ENCODE data around the gene IGF1R. TPM values are rescaled to one million over a fixed set of nuclear protein-coding genes. Genes with fewer than 3 reads are reported as not detected.
A peak's percentile ranks its signal among the peaks of the same experiment; 100 is the strongest.

The IGF1R gene
- total and polyA plus RNA-seq, 2 of the 13 experiments (the other 11 are each of a cell fraction or from before 2014, with no cell fraction given), result 15.9 to 18.4 TPM

- TF ChIP-seq ZNF512 (CRISPR knock-in tag; IDR thresholded peaks at IDR 0.05) (no peak), ZFY (CRISPR knock-in tag; IDR thresholded peaks at IDR 0.05) (peak; percentile 53), ZNF501 (CRISPR knock-in tag; IDR thresholded peaks at IDR 0.05) (no peak), KAT2B (IDR thresholded peaks at IDR 0.05; ENCODE audit: borderline replicate concordance, low read depth, low read length) (no peak), ZNF331 (CRISPR knock-in tag; IDR thresholded peaks at IDR 0.05) (peak; percentile 93), POLR2AphosphoS2 (IDR thresholded peaks at IDR 0.05; ENCODE audit: low read depth, low read length) (no peak), NCOR1 (IDR thresholded peaks at IDR 0.05; ENCODE audit: borderline replicate concordance, low read length) (no peak), PHB2 (IDR thresholded peaks at IDR 0.05; ENCODE audit: partially characterized antibody) (no peak), BCLAF1 (IDR thresholded peaks at IDR 0.05) (no peak), CENPT (CRISPR knock-in tag; IDR thresholded peaks at IDR 0.05; ENCODE audit: low read depth) (no peak), FIP1L1 (IDR thresholded peaks at IDR 0.05; ENCODE audit: borderline replicate concordance, insufficient read depth, low read depth, low read length) (no peak), ZNF776 (CRISPR knock-in tag; IDR thresholded peaks at IDR 0.05) (no peak), ZBTB25 (CRISPR knock-in tag; IDR thresholded peaks at IDR 0.05) (peak; percentile 40; the same call in 1 of the 2 replicates), SMAD9 (CRISPR knock-in tag; IDR thresholded peaks at IDR 0.05) (no peak), BATF2 (CRISPR knock-in tag; IDR thresholded peaks at IDR 0.05) (no peak), ZNF556 (CRISPR knock-in tag; IDR thresholded peaks at IDR 0.05; ENCODE audit: borderline replicate concordance) (no peak), ZNF570 (CRISPR knock-in tag; IDR thresholded peaks at IDR 0.05; ENCODE audit: borderline replicate concordance) (no peak), PBX3 (CRISPR knock-in tag; IDR thresholded peaks at IDR 0.05; ENCODE audit: borderline replicate concordance) (no peak), ZNF644 (CRISPR knock-in tag; IDR thresholded peaks at IDR 0.05; ENCODE audit: low read depth) (peak; percentile 81), ZNF598 (CRISPR knock-in tag; IDR thresholded peaks at IDR 0.05; ENCODE audit: borderline replicate concordance) (no peak), CENPX (CRISPR knock-in tag; IDR thresholded peaks at IDR 0.05) (no peak)
- TF ChIP-seq, protein P1, sequence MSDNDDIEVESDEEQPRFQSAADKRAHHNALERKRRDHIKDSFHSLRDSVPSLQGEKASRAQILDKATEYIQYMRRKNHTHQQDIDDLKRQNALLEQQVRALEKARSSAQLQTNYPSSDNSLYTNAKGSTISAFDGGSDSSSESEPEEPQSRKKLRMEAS (IDR thresholded peaks at IDR 0.05), result peak; percentile 75
Measured at GRCh38 chr15:98812716-98813446, 164.5 kb downstream of the IGF1R start (continued).
